Epithelial cell of proximal tubule (primary cell): ENCODE data around the gene C1RL. TPM values are rescaled to one million over a fixed set of nuclear protein-coding genes. Genes with fewer than 3 reads are reported as not detected.

ENCODE experiments used
- DNase-seq: peaks from one replicate; pipeline ENCODE4 v3.0.0-alpha.2; 2011; ENCODE audit warnings: low read depth
- H3K4me3 ChIP-seq: 2 replicates; pipeline ENCODE4 v1.5.1; 2011; ENCODE audit warnings: low read depth, mild to moderate bottlenecking, low read length
- total RNA-seq: library from RNA; depleted of rRNA; stranded (reverse); fragments of >200 nt; gene quantifications from 2 replicates; pipeline ENCODE4 v1.2.3, GENCODE V29; 2015
- TF ChIP-seq, protein P1 (sequence below): conservative IDR thresholded peaks from 2 replicates; pipeline ENCODE4 v1.5.1; 2012; ENCODE audit warnings: low read depth, mild to moderate bottlenecking, low read length

The C1RL gene
- total RNA-seq, 1 donor from 2014 or later, result 11.2 TPM

DNA sequence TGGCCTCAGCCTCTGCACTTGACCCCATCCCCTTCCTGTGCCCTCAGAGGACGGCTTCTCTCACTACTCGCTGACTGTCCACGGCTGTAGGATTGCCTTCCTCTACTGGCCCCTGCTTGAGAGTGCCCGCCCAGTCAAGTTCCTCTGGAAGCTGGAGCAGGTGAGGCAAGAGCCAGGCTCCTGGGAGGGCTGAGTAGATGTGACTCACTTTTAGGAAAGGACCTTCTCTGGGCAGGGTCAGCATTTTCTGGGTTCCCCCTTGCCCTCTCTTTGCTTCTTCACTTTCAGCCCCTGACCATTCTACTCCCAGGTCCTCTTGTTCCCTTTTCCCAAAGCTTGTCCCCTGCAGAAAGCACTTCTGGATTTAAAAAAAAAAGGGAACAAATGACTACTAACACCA, 28.9 kb upstream of the C1RL start:
- DNase-seq, result no peak
- TF ChIP-seq, protein P1, sequence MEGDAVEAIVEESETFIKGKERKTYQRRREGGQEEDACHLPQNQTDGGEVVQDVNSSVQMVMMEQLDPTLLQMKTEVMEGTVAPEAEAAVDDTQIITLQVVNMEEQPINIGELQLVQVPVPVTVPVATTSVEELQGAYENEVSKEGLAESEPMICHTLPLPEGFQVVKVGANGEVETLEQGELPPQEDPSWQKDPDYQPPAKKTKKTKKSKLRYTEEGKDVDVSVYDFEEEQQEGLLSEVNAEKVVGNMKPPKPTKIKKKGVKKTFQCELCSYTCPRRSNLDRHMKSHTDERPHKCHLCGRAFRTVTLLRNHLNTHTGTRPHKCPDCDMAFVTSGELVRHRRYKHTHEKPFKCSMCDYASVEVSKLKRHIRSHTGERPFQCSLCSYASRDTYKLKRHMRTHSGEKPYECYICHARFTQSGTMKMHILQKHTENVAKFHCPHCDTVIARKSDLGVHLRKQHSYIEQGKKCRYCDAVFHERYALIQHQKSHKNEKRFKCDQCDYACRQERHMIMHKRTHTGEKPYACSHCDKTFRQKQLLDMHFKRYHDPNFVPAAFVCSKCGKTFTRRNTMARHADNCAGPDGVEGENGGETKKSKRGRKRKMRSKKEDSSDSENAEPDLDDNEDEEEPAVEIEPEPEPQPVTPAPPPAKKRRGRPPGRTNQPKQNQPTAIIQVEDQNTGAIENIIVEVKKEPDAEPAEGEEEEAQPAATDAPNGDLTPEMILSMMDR, result no peak
- no peak overlapping the region for H3K4me3 ChIP-seq

DNA sequence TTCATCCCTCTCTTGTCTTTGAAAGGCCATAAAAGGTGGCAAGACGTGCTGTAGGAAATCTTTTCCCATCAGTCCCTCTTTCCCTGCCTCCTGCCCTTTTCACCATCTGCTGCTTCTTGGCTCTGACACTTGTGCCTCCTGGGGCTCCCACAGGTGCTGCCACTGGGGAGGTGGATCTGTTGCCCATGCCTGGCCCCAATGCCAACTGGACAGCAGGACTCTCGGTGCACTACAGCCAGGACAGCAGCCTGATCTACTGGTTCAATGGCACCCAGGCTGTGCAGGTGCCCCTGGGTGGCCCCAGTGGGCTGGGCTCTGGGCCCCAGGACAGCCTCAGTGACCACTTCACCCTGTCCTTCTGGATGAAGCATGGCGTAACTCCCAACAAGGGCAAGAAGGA, 27.7 kb upstream of the C1RL start:
- H3K4me3 ChIP-seq, result no peak overlapping the region
- TF ChIP-seq, protein P1, result no peak
- DNase-seq, result no peak

- H3K4me3 ChIP-seq, result no peak overlapping the region
- DNase-seq, result no peak
- TF ChIP-seq, protein P1, result no peak
Measured at GRCh38 chr12:7136071-7136470, 27.1 kb upstream of the C1RL start.

GRCh38 chr12:7134396-7135166, 25.6 kb upstream of the C1RL start:
- DNase-seq, result no peak
- H3K4me3 ChIP-seq, result no peak overlapping the region
- TF ChIP-seq, protein P1, result no peak

GRCh38 chr12:7131502-7131866, 22.5 kb upstream of the C1RL start:
- TF ChIP-seq, protein P1, result no peak
- no peak for DNase-seq
- H3K4me3 ChIP-seq, result peak overlapping the region; percentile 97

DNA sequence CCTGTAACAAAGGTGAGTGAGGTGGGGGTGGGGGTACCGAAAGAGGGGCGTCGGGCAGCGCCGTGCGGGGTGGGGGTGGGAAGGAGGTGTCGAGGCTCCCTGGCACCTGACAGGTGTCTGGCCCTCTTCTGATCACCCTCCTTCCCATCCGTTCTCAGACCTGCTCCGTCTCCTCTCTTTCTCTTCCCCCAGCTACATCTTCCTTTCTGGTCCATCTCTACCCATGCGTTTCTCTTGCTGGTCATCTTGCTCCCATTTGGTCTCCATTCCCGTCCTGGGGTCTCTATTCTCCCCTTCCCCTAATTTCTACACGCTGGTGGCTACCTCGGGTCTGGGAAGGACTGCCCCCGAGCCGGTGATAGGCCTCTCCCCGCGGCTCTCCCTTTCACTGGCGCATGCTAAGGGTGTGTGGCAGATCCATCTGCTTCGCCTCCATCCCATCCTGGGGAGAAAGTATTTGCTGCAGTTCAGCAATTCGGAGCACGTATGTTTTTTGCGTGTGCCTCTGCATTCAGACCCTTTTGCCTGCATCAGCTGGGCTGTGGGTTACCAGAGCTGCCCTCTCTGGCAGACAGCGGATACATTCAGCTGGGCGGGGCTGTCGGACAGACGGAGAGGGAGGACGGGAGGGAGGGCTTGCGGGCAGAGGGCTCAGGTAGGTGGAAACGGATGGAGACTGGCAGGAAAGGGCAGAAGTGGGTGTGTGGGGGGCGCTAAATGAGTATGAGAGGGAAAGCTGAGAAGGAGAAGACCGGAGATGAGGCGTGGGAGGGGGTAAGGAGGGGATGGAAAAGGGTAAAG, 21.9 kb upstream of the C1RL start:
- DNase-seq, result no peak
- TF ChIP-seq, protein P1, result peak; percentile 5
- H3K4me3 ChIP-seq, result peak overlapping the region; percentile 97
